Astrocyte (in vitro differentiated cells and primary cell): ENCODE results near the gene FNDC3A. TPM values are rescaled to one million over a fixed set of nuclear protein-coding genes. Genes with fewer than 3 reads are reported as not detected.
"Not testable (repeated sequence)": the region's sequence is repeated elsewhere in the genome, so short reads cannot be mapped to it uniquely, and the experiment has no call there.

Experiments
- DNase-seq: peaks from one replicate; pipeline ENCODE4 v3.0.0-alpha.2; 2010; ENCODE audit warnings: low read depth
- FAIRE-seq: peaks from 2 replicates; lab custom pipeline; 2011; peaks lifted over from hg19 to GRCh38; lab: Jason Lieb, UNC
- H2AFZ ChIP-seq: 2 replicates; pipeline ENCODE4 v1.6.0; 2012; ENCODE audit warnings: low read depth, low read length, inconsistent platforms
- H3K27ac ChIP-seq: 2 replicates; pipeline ENCODE4 v1.5.1; 2011; ENCODE audit warnings: low read depth, low read length, inconsistent platforms
- H3K27me3 ChIP-seq: 2 replicates; pipeline ENCODE4 v1.6.0; 2011; ENCODE audit warnings: low read length, inconsistent platforms; ENCODE audit not compliant: insufficient read depth
- H3K36me3 ChIP-seq: 2 replicates; pipeline ENCODE4 v1.5.1; 2011; ENCODE audit warnings: low read length, inconsistent platforms; ENCODE audit not compliant: insufficient read depth
- H3K4me1 ChIP-seq: 2 replicates; pipeline ENCODE4 v1.5.1; 2011; ENCODE audit warnings: low read length, inconsistent platforms; ENCODE audit not compliant: insufficient read depth
- H3K4me2 ChIP-seq: 2 replicates; pipeline ENCODE4 v1.6.0; 2012; ENCODE audit warnings: low read length, inconsistent platforms
- H3K4me3 ChIP-seq: 2 replicates; pipeline ENCODE4 v1.5.1; 2011; ENCODE audit warnings: low read depth, mild to moderate bottlenecking, low read length, inconsistent platforms; ENCODE audit not compliant: insufficient read depth
- H3K79me2 ChIP-seq: 2 replicates; pipeline ENCODE4 v1.6.0; 2012; ENCODE audit warnings: mild to moderate bottlenecking, low read length, inconsistent platforms; ENCODE audit not compliant: insufficient read depth
- H3K9ac ChIP-seq: 2 replicates; pipeline ENCODE4 v1.6.0; 2012; ENCODE audit warnings: mild to moderate bottlenecking, low read length, inconsistent platforms
- H3K9me3 ChIP-seq: 2 replicates; pipeline ENCODE4 v1.5.1; 2012; ENCODE audit warnings: low read depth, mild to moderate bottlenecking, low read length, inconsistent platforms; ENCODE audit not compliant: insufficient read depth
- H4K20me1 ChIP-seq: 2 replicates; pipeline ENCODE4 v1.6.0; 2012; ENCODE audit warnings: low read length, inconsistent platforms; ENCODE audit not compliant: insufficient read depth
- H3K27ac Mint-ChIP-seq: one replicate; pipeline ENCODE4 v1.8.0; 2021; ENCODE audit warnings: mild to moderate bottlenecking, mixed read lengths; ENCODE audit not compliant: unreplicated experiment
- H3K27me3 Mint-ChIP-seq: one replicate; pipeline ENCODE4 v1.8.0; 2021; ENCODE audit warnings: low read depth, mixed read lengths; ENCODE audit not compliant: unreplicated experiment
- H3K36me3 Mint-ChIP-seq: one replicate; pipeline ENCODE4 v1.8.0; 2021; ENCODE audit warnings: low read depth, mixed read lengths; ENCODE audit not compliant: unreplicated experiment
- H3K4me1 Mint-ChIP-seq: one replicate; pipeline ENCODE4 v1.8.0; 2021; ENCODE audit warnings: low read depth, mixed read lengths; ENCODE audit not compliant: unreplicated experiment
- H3K4me3 Mint-ChIP-seq: one replicate; pipeline ENCODE4 v1.8.0; 2021; ENCODE audit warnings: mild to moderate bottlenecking, moderate library complexity, mixed read lengths; ENCODE audit not compliant: unreplicated experiment
- H3K9me3 Mint-ChIP-seq: one replicate; pipeline ENCODE4 v1.8.0; 2021; ENCODE audit warnings: mild to moderate bottlenecking, mixed read lengths; ENCODE audit not compliant: unreplicated experiment
- EZH2 ChIP-seq: IDR thresholded peaks from 2 replicates; pipeline ENCODE4 v1.6.1; 2012; ENCODE audit warnings: mild to moderate bottlenecking, low read length, inconsistent platforms; ENCODE audit not compliant: insufficient read depth
- total RNA-seq: library from RNA; stranded (reverse); gene quantifications from 2 replicates; pipeline ENCODE4 v1.2.1, GENCODE V29; 2021
- TF ChIP-seq, protein P1 (sequence below): IDR thresholded peaks from 2 replicates; pipeline ENCODE4 v1.5.1; 2011; ENCODE audit warnings: low read depth, mild to moderate bottlenecking, inconsistent platforms, low read length, moderate library complexity; ENCODE audit not compliant: insufficient read depth

Gene FNDC3A
- total RNA-seq, 1 donor from 2014 or later, result 82.6 TPM

DNA sequence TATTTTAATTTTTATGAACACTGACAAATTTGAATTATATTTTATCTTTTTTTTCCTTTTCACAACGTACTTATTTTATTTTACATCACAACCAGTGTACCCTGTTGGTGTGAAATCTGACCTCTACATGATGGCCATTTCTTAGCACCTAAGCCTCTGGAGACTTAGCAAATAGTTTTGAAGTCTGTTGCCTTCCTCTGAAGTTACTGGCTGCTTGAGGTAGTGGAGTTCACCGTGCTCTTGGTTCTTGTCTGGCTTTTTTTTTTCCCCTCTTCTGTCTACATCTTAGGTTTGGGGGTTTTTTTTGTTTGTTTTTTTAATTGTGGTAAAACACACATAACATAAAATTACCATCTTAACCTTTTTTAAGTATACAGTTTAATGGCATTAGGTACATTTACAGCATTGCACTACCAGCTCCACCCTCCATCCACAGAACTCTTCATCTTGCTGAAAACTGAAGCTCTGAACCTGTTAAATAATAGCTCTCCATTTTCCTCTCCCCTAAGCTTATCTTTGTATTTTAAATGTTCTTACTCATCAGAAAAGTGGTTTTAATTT is 150.3 kb downstream of the FNDC3A start:
- H3K4me1 ChIP-seq, result no peaks in the 10 kb centered on the region
- Mint-ChIP-seq H3K36me3 (peaks cover 15% of the 10 kb centered on the region), H3K4me1 (peaks cover 5% of the 10 kb centered on the region), H3K27me3 (no peaks in the 10 kb centered on the region), H3K4me3 (no peak overlapping the region), H3K9me3 (no peaks in the 10 kb centered on the region), H3K27ac (no peak overlapping the region)
- H3K4me3 ChIP-seq, result no peak overlapping the region
- no peak overlapping the region for H2AFZ ChIP-seq
- H3K27ac ChIP-seq, result no peak overlapping the region
- TF ChIP-seq, protein P1, sequence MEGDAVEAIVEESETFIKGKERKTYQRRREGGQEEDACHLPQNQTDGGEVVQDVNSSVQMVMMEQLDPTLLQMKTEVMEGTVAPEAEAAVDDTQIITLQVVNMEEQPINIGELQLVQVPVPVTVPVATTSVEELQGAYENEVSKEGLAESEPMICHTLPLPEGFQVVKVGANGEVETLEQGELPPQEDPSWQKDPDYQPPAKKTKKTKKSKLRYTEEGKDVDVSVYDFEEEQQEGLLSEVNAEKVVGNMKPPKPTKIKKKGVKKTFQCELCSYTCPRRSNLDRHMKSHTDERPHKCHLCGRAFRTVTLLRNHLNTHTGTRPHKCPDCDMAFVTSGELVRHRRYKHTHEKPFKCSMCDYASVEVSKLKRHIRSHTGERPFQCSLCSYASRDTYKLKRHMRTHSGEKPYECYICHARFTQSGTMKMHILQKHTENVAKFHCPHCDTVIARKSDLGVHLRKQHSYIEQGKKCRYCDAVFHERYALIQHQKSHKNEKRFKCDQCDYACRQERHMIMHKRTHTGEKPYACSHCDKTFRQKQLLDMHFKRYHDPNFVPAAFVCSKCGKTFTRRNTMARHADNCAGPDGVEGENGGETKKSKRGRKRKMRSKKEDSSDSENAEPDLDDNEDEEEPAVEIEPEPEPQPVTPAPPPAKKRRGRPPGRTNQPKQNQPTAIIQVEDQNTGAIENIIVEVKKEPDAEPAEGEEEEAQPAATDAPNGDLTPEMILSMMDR, result no peak
- TF ChIP-seq EZH2, result no peak
- peaks cover 8% of the 10 kb centered on the region for H3K36me3 ChIP-seq
- DNase-seq (no peak), FAIRE-seq (no peak)
- H3K27me3 ChIP-seq, result no peaks in the 10 kb centered on the region
- no peaks in the 10 kb centered on the region for H3K9me3 ChIP-seq
- H3K4me2 ChIP-seq, result no peak overlapping the region
- peaks cover 52% of the 10 kb centered on the region for H4K20me1 ChIP-seq
- H3K79me2 ChIP-seq, result peaks cover 58% of the 10 kb centered on the region
- no peak overlapping the region for H3K9ac ChIP-seq

DNA sequence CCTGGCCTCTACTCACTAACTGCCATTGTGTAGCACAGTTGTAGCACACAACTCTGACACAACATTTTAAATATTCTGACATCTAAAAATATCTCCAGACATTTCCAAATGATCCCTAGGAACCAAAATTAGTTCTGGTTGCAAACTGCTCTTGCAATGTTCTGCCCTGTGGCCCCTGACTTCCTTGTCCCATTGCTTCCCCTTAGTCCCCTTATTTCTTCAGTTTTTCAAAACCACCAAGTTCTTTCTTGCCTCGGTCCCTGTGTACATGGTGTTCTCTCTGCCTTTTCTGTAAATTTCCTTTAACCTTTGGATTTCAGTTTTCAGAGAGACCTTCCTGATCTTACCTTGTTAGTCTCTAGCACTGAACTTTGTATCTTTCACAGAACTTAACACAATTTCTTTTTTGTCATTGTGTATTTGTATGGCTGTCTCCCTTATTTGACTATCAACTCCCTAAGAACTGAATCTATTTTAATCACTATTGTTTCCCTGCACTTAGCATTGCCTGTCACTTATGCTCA is 156.8 kb downstream of the FNDC3A start:
- Histone ChIP-seq H2AFZ (no peak overlapping the region), H3K4me3 (no peak overlapping the region), H3K9me3 (no peaks in the 10 kb centered on the region), H3K36me3 (peaks cover 40% of the 10 kb centered on the region), H3K4me1 (no peaks in the 10 kb centered on the region), H3K4me2 (no peak overlapping the region), H4K20me1 (peaks cover 40% of the 10 kb centered on the region), H3K9ac (no peak overlapping the region), H3K79me2 (peaks cover 53% of the 10 kb centered on the region), H3K27ac (no peak overlapping the region), H3K27me3 (no peaks in the 10 kb centered on the region)
- H3K9me3 Mint-ChIP-seq, result no peaks in the 10 kb centered on the region
- no peak for FAIRE-seq
- no peaks in the 10 kb centered on the region for H3K27me3 Mint-ChIP-seq
- no peaks in the 10 kb centered on the region for H3K4me1 Mint-ChIP-seq
- peaks cover 14% of the 10 kb centered on the region for H3K36me3 Mint-ChIP-seq
- TF ChIP-seq, protein P1, result no peak
- TF ChIP-seq EZH2, result no peak
- DNase-seq, result no peak
- no peak overlapping the region for H3K4me3 Mint-ChIP-seq
- no peak overlapping the region for H3K27ac Mint-ChIP-seq

DNA sequence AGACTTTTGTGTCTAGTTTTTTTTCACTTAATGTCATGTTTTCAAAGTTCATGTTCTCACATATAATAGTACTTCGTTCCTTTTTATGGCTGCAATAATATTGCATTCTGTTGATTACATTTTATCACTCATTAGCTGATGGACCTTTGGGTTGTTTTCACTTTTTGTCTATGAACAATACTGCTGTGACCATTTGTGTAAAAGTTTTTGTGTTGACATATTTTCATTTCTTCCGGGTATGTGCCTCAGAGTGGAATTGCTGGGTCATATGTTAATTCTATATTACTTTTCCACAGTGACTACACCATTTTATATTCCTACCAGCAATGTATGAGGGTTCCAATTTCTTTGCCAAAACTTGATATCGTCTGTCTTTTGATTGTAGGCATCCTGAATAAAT is 158.6 kb downstream of the FNDC3A start:
- no peaks in the 10 kb centered on the region for H3K27me3 Mint-ChIP-seq

DNA sequence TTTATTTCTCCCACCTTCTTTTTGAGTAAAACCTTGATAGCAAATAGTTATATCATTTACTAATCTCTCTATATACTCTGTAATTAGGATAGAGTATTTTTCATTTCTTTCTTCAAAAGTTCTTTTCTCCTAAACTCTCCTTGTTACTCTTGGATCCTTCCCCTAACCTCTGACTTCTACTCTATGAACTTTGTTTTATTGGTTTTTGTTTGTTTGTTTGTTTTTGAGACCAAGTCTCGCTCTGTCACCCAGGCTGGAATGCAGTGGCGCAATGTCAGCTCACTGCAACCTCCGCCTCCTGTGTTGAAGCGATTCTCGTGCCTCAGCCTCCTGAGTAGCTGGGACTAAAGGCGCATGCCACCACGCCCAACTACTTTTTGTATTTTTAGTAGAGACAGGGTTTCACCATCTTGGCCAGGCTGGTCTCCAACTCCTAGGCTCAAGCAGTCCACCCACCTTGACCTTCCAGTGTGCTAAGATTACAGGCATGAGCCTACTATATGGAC is 161.5 kb downstream of the FNDC3A start:
- H3K9me3 Mint-ChIP-seq, H3K9me3 ChIP-seq, FAIRE-seq, H2AFZ ChIP-seq, H3K27ac Mint-ChIP-seq, DNase-seq, H3K4me3 Mint-ChIP-seq, H3K4me1 ChIP-seq, H3K27ac ChIP-seq, H3K27me3 ChIP-seq, H3K4me2 ChIP-seq, H3K4me1 Mint-ChIP-seq, H3K4me3 ChIP-seq, H3K9ac ChIP-seq, H3K27me3 Mint-ChIP-seq: not testable (repeated sequence)
- peaks cover 16% of the 10 kb centered on the region for H4K20me1 ChIP-seq
- H3K36me3 Mint-ChIP-seq, result peaks cover 11% of the 10 kb centered on the region
- peaks cover 29% of the 10 kb centered on the region for H3K79me2 ChIP-seq
- peaks cover 41% of the 10 kb centered on the region for H3K36me3 ChIP-seq

More for the DNA sequence above, 158.6 kb downstream of the FNDC3A start:
- Mint-ChIP-seq H3K4me3 (no peak overlapping the region), H3K36me3 (peaks cover 14% of the 10 kb centered on the region), H3K9me3 (no peaks in the 10 kb centered on the region), H3K4me1 (no peaks in the 10 kb centered on the region), H3K27ac (no peak overlapping the region)
- TF ChIP-seq EZH2, result no peak
- TF ChIP-seq, protein P1, result no peak
- Histone ChIP-seq H4K20me1 (peaks cover 28% of the 10 kb centered on the region), H3K27me3 (no peaks in the 10 kb centered on the region), H3K79me2 (peaks cover 36% of the 10 kb centered on the region), H2AFZ (no peak overlapping the region), H3K4me2 (no peak overlapping the region), H3K4me1 (no peaks in the 10 kb centered on the region), H3K9me3 (no peaks in the 10 kb centered on the region), H3K4me3 (no peak overlapping the region), H3K36me3 (peaks cover 48% of the 10 kb centered on the region), H3K27ac (no peak overlapping the region), H3K9ac (no peak overlapping the region)
- FAIRE-seq (no peak), DNase-seq (no peak)
